ENCODE measurements around the gene PATJ.
"Not testable (repeated sequence)": the region's sequence is repeated elsewhere in the genome, so short reads cannot be mapped to it uniquely, and the experiment has no call there.

The PATJ gene

GRCh38 chr1:61837607-61838006, 95.3 kb downstream of the PATJ start:
- DNase-seq: not testable (repeated sequence)

DNA sequence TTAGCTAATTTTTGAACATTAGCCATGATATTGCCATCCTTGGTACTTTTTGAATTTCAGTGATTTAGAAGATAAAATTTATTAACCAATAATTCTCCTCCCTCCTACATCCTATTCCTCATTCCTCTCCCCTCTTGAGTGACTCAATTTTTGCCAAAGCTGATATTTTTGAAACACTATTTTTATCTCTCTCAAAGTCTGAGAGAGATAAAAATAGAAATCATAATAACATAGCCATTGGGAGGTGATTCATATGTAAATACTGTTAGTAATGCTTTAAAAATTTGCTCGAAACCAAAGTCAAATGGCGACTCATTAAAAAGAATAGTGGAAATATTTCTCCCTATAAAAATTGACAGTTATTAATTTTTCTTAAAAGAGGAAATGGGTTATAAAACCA, 97.4 kb downstream of the PATJ start:
- DNase-seq: no peak

- no peak for DNase-seq
Measured at GRCh38 chr1:61842036-61842435, 99.8 kb downstream of the PATJ start.

DNA sequence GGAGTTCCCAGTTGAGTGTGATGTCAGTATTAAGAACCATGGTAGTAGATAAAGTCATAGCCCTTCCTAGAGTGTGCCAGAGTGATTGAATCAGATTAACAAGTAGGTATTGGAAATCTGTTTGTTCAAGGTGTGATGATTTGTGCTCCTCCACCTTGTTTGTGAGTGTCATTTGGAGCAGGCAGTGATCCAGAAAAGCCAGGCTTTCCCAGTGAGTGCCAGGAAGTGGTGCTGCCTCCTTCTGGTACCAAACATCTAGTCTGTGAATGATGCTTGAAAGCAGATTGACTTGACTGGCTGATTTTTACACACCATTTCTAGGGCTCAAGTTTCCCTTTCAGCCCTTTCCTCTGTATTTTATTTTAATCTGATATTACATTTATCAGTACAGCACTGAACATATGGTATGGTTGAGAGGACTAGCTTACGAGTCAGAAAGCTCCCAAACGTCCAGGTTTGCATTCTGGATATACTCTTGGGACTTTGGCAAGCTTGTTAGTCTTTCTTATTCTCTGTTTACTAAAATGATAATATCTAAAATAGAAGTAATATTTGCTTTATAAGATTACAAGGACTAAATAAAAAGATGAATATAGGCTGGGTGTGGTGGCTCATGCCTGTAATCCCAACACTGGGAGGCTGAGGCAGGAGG, 100.7 kb downstream of the PATJ start:
- no peak for DNase-seq

- no peak for DNase-seq
Measured at GRCh38 chr1:61844006-61844405, 101.7 kb downstream of the PATJ start.

DNA sequence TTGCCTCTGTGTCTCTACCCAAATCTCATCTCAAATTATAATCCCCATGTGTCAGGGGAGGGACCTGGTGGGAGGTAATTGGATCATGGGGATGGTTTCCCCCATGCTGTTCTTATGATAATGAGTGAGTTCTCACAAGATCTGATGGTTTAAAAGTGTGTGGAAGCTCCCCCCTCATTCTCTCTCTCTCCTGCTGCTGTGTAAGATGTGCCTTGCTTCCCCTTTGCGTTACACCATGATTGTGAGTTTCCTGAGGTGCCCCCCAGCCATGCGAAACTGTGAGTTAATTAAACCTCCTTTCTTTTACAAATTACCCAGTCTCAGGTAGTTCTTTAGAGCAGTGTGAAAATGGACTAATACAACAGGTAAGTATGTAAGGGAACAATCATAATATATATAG, 102.4 kb downstream of the PATJ start:
- not testable (repeated sequence) for DNase-seq

GRCh38 chr1:61851235-61851634, 109.0 kb downstream of the PATJ start:
- DNase-seq: no peak

GRCh38 chr1:61851849-61852669, 109.8 kb downstream of the PATJ start:
- no peak for DNase-seq

GRCh38 chr1:61852670-61853015, 110.4 kb downstream of the PATJ start:
- no peak for DNase-seq

- DNase-seq: no peak
Measured at GRCh38 chr1:61853583-61853982, 111.3 kb downstream of the PATJ start.

DNA sequence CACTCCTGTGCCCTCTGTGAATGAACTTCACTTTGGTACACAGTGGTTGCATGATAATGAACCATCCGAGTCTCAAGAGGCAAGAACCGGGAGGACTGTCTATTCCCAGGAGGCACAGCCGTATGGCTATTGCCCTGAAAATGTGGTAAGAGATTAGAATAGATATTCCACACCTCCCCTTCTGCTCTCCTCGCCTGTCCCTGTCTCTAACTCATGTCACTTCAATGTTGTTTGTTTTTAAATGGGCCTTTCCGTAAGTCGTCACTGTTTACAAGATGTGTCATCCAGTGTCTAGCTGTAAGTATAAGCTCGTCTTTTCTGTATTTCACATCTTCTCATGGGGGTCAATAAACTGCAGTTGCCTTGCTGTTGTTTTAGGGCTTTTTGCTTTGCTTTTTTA, 122.2 kb downstream of the PATJ start:
- DNase-seq: no peak

DNA sequence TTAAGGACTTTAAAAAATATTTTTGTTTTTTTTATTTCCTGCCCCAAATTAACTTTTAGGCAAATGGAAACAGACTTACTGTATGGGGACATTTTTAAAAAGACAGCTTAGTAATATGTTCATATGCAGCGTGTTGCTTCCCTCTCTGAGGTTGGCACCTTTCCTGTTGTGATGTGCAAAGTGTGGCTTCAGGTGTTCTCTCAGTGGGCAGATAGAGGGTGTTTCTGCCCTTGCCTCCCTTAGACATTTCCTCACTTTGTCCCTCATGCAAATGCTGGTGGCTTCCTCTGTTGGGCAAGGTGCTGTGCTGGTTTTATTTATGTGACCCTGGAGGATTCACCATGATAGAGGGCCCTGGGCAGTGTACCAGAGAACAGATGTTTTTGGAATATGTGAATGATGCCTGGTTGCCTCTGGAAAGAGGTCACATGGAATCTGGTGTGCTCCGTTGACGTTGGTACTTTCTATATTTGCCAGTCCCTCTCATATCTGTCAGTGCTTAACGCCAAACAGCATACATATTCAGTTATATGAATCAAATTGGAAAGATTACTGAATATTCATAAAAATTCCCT, 123.5 kb downstream of the PATJ start:
- no peak for DNase-seq

DNA sequence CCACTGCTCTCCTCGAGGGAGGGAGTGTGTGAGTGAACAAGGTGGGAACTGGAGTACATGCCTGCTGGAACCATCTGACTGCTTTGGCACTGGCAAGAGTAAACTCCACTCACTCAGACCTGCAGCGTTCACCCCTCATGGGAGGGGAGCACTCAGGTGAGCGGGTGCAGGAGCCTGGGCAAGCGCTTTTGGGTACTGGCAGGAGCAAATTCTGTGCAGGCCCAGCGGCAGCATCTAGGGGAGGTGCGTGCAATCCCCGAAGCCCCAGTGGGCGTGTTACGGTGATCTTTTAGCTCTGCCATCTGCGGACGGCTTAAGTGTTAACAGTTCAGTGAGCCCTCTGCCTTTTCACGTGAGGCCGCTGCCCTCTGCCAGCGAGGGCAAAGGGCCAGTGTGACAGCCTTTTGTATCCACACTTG, 127.4 kb downstream of the PATJ start:
- no peak for DNase-seq

GRCh38 chr1:61872206-61872605, 129.9 kb downstream of the PATJ start:
- DNase-seq: no peak

GRCh38 chr1:61873581-61873980, 131.3 kb downstream of the PATJ start:
- DNase-seq: no peak

- DNase-seq: no peak
Measured at GRCh38 chr1:61873994-61874393, 131.7 kb downstream of the PATJ start.

- no peak for DNase-seq
Measured at GRCh38 chr1:61875198-61875597, 132.9 kb downstream of the PATJ start.

DNA sequence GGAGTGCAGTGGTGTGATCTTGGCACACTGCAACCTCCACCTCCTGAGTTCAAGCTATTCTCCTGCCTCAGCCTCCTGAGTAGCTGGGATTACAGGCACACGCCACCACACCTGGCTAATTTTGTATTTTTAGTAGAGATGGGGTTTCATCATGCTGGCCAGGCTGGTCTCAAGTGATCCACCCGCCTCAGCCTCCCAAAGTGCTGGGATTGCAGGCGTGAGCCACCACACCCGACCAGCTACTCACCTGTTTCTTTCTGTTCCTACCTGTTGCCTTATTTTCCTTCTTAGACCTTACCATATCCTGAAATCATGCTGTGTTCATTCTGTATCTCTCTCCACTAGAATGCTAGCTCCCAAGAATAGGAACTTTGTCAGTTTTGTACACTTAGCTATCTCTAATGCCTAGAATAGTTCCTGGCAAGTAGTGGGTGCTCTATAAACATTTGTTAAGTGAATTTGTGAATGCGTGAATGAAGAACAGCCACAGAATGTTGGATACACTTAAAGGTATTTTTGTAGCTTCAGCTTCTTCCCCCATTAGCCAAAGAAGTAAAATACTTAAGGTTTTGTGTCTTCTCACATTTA, 137.7 kb downstream of the PATJ start:
- DNase-seq: not testable (repeated sequence)

- no peak for DNase-seq
Measured at GRCh38 chr1:61887076-61887867, 145.0 kb downstream of the PATJ start.

- DNase-seq: no peak
Measured at GRCh38 chr1:61887931-61888564, 145.8 kb downstream of the PATJ start.

GRCh38 chr1:61888808-61889207, 146.5 kb downstream of the PATJ start:
- no peak for DNase-seq

GRCh38 chr1:61890435-61890834, 148.2 kb downstream of the PATJ start:
- DNase-seq: not testable (repeated sequence)

DNA sequence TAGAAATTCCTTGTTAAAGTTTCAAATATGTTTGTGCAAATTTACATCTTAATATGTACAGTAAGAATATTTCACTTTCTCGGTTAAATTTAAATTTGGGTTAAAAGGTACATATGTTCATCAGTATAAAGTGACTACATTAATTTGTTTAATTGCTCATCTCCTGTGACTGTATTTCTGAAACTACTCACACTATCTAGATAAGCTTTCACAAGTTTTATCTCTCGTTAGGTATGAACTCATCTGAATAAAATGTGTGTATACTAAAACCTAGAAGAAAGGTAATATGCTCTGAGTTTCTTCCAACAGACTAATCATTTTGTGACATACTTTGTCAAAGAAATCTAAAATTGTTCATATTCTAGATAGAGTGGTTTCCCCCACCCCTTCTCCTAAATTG, 150.7 kb downstream of the PATJ start:
- no peak for DNase-seq

Measured in activated T-cell treated with anti-CD3 and anti-CD28 coated beads, Interleukin-2, amount 50 U/mL, for 1 hour (primary cell).